Smooth muscle cell (in vitro differentiated cells): Measurements from ENCODE around the gene SPATS2. TPM values are rescaled to one million over a fixed set of nuclear protein-coding genes. Genes with fewer than 3 reads are reported as not detected.

Experiments used
- DNase-seq: peaks from one replicate; lab custom pipeline; 2025; ENCODE audit not compliant: unreplicated experiment; lab: John Stamatoyannopoulos, UW
- H2AFZ ChIP-seq: fragments of 200-600 bp; sonication (generic); 2 replicates; pipeline ENCODE4 v1.6.0; 2016; ENCODE audit warnings: antibody characterized with exemption, low read depth, mild to moderate bottlenecking
- H3F3A ChIP-seq: fragments of 200-600 bp; sonication (generic); 2 replicates; pipeline ENCODE4 v1.6.0; 2017; ENCODE audit warnings: antibody characterized with exemption, low read depth
- H3K27ac ChIP-seq: fragments of 200-600 bp; sonication (generic); 2 replicates; pipeline ENCODE4 v1.5.1; 2016; ENCODE audit warnings: low read depth, mild to moderate bottlenecking
- H3K27me3 ChIP-seq: fragments of 200-600 bp; sonication (generic); 2 replicates; pipeline ENCODE4 v1.6.1; 2016; ENCODE audit warnings: low read depth, mild to moderate bottlenecking
- H3K36me3 ChIP-seq: fragments of 200-600 bp; sonication (generic); 2 replicates; pipeline ENCODE4 v1.5.1; 2016; ENCODE audit warnings: low read depth
- H3K4me1 ChIP-seq: fragments of 200-600 bp; sonication (generic); 2 replicates; pipeline ENCODE4 v1.5.1; 2016; ENCODE audit warnings: low read depth
- H3K4me2 ChIP-seq: fragments of 200-600 bp; sonication (generic); 2 replicates; pipeline ENCODE4 v1.6.0; 2016; ENCODE audit warnings: mild to moderate bottlenecking
- H3K4me3 ChIP-seq: fragments of 200-600 bp; sonication (generic); 2 replicates; pipeline ENCODE4 v1.5.1; 2016; ENCODE audit warnings: mild to moderate bottlenecking
- H3K79me2 ChIP-seq: fragments of 200-600 bp; sonication (generic); 2 replicates; pipeline ENCODE4 v1.6.0; 2016; ENCODE audit warnings: low read depth, mild to moderate bottlenecking
- H3K9ac ChIP-seq: fragments of 200-600 bp; sonication (generic); 2 replicates; pipeline ENCODE4 v1.6.0; 2016; ENCODE audit warnings: low read depth
- H3K9me3 ChIP-seq: fragments of 200-600 bp; sonication (generic); replicated peaks from 2 replicates; pipeline ENCODE4 v1.5.1; 2016; ENCODE audit warnings: low read depth
- H4K20me1 ChIP-seq: fragments of 200-600 bp; sonication (generic); 2 replicates; pipeline ENCODE4 v1.6.0; 2016; ENCODE audit warnings: low read depth
- WGBS: methylation state at CpG from one replicate; pipeline ENCODE4 v1.1.7; 2016; ENCODE audit warnings: low lambda C conversion rate; 5-methylcytosine and 5-hydroxymethylcytosine counted together
- polyA plus RNA-seq: library from polyadenylated mRNA; unstranded; fragments of >200 nt; fragmentation: Nextera tagmentation; extraction: Ambion mirVana; gene quantifications from 2 replicates; pipeline ENCODE4 v1.2.1, GENCODE V29; 2016
- total RNA-seq: library from RNA; depleted of rRNA; stranded (reverse); fragments of >200 nt; gene quantifications from 2 replicates; pipeline ENCODE4 v1.2.3, GENCODE V29; 2014
- TF ChIP-seq, protein P1 (sequence below): fragments of 200-600 bp; sonication (generic); IDR thresholded peaks from 2 replicates; pipeline ENCODE4 v1.5.1; 2017; ENCODE audit warnings: borderline replicate concordance, mild to moderate bottlenecking, antibody characterized with exemption; ENCODE audit not compliant: insufficient read depth, poor library complexity, severe bottlenecking

The SPATS2 gene
- total and polyA plus RNA-seq, 2 experiments from 2014 or later, result 33.6 to 35.6 TPM

DNA sequence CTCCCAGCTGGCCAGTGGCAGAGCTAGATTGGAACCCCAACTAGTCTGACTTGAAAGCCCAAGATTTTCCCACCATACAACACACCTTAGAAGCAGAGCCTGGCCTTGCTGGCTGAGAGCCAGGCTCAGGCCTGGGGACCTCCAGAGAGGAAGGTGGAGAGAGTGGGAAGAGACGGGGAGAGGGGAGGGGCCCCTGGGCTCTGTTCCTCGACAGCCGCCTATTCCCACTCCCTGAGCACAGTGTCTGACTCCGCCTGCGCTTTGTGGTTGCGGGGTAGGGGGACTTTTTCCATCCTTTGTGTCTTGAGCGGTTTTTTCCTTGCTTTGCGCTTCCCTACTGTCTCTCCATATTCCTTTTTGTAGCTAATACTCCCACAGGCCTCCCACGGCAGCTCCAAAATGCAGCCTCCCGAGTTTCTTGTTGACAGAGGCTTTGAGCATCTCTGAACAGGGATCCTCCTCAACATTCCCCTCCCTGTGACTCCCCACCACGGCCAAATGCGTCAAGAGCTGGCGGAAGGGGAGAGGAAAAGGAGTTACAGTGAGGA lies 167.5 kb downstream of the SPATS2 start:
- no peaks in the 10 kb centered on the region for H3K36me3 ChIP-seq
- H3K9me3 ChIP-seq, result no peaks in the 10 kb centered on the region
- no peaks in the 10 kb centered on the region for H4K20me1 ChIP-seq
- peaks cover 53% of the 10 kb centered on the region for H3K27me3 ChIP-seq
- WGBS, result 68% methylated on average over 13 of the region's 13 CpGs
- no peak for DNase-seq
- H3K4me3 ChIP-seq, result no peak overlapping the region
- H3F3A ChIP-seq, result no peaks in the 10 kb centered on the region
- no peaks in the 10 kb centered on the region for H3K79me2 ChIP-seq
- H3K4me2 ChIP-seq, result no peak overlapping the region
- no peak overlapping the region for H2AFZ ChIP-seq
- H3K9ac ChIP-seq, result no peak overlapping the region
- H3K27ac ChIP-seq, result no peak overlapping the region
- peaks cover 6% of the 10 kb centered on the region for H3K4me1 ChIP-seq
- TF ChIP-seq, protein P1, sequence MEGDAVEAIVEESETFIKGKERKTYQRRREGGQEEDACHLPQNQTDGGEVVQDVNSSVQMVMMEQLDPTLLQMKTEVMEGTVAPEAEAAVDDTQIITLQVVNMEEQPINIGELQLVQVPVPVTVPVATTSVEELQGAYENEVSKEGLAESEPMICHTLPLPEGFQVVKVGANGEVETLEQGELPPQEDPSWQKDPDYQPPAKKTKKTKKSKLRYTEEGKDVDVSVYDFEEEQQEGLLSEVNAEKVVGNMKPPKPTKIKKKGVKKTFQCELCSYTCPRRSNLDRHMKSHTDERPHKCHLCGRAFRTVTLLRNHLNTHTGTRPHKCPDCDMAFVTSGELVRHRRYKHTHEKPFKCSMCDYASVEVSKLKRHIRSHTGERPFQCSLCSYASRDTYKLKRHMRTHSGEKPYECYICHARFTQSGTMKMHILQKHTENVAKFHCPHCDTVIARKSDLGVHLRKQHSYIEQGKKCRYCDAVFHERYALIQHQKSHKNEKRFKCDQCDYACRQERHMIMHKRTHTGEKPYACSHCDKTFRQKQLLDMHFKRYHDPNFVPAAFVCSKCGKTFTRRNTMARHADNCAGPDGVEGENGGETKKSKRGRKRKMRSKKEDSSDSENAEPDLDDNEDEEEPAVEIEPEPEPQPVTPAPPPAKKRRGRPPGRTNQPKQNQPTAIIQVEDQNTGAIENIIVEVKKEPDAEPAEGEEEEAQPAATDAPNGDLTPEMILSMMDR, result no peak

- Histone ChIP-seq H3K9ac (no peak overlapping the region), H3K36me3 (no peaks in the 10 kb centered on the region), H3K27me3 (peaks cover 64% of the 10 kb centered on the region), H3F3A (no peaks in the 10 kb centered on the region), H3K4me3 (no peak overlapping the region), H3K4me1 (peaks cover 6% of the 10 kb centered on the region), H3K9me3 (no peaks in the 10 kb centered on the region), H3K79me2 (no peaks in the 10 kb centered on the region), H2AFZ (no peak overlapping the region), H3K4me2 (no peak overlapping the region), H3K27ac (no peak overlapping the region), H4K20me1 (no peaks in the 10 kb centered on the region)
- no peak for DNase-seq
- TF ChIP-seq, protein P1, result no peak
- 90% methylated on average over 6 of the region's 6 CpGs for WGBS
Measured at GRCh38 chr12:49535921-49536525, 168.8 kb downstream of the SPATS2 start.

- Histone ChIP-seq H3K4me1 (peaks cover 6% of the 10 kb centered on the region), H2AFZ (no peak overlapping the region), H3K9ac (no peak overlapping the region), H3K27me3 (peaks cover 69% of the 10 kb centered on the region), H3K36me3 (no peaks in the 10 kb centered on the region), H4K20me1 (no peaks in the 10 kb centered on the region), H3K4me2 (no peak overlapping the region), H3K79me2 (no peaks in the 10 kb centered on the region), H3F3A (no peaks in the 10 kb centered on the region), H3K27ac (no peak overlapping the region), H3K4me3 (no peak overlapping the region), H3K9me3 (no peaks in the 10 kb centered on the region)
- WGBS, result 65% methylated on average over 3 of the region's 3 CpGs
- no peak for DNase-seq
- TF ChIP-seq, protein P1, result no peak
Measured at GRCh38 chr12:49536526-49537071, 169.3 kb downstream of the SPATS2 start.
